PC-9 (cell line): ENCODE data around the gene PLXDC2.

Source experiments
- CTCF ChIP-seq: fragments of 200-600 bp; sonication (generic); conservative IDR thresholded peaks from 2 replicates; pipeline ENCODE4 v1.6.1; 2017; ENCODE audit warnings: mixed run types, antibody characterized with exemption, mild to moderate bottlenecking, moderate library complexity
- EZH2 ChIP-seq: fragments of 200-600 bp; sonication (generic); IDR thresholded peaks from 2 replicates; pipeline ENCODE4 v1.8.0; 2017; ENCODE audit warnings: antibody characterized with exemption, low read depth

GRCh38 chr10:20029523-20029922, 213.3 kb downstream of the PLXDC2 start:
- TF ChIP-seq CTCF = no peak
- no peak for TF ChIP-seq EZH2
